ENCODE results near the gene PDXDC1.
"Not testable (repeated sequence)": the region's sequence is repeated elsewhere in the genome, so short reads cannot be mapped to it uniquely, and the experiment has no call there.

GRCh38 chr16:15023381-15024077 is 48.7 kb downstream of the PDXDC1 start:
- TF ChIP-seq CTCF (IDR thresholded peaks at IDR 0.05); EZH2 (IDR thresholded peaks at IDR 0.05; ENCODE audit: borderline replicate concordance, insufficient read depth, low read depth, low read length, poor library complexity, severe bottlenecking): not testable (repeated sequence)

Measured in B cell (primary cell).